HEK293 (cell line): ENCODE measurements around the gene EEF1AKMT3.

Experiments used
- GLIS1 ChIP-seq: fragments of 450-650 bp; formaldehyde crosslinking; IDR thresholded peaks from 2 replicates; pipeline ENCODE4 v1.5.1; 2016; ENCODE audit warnings: missing biosample characterization, missing genetic modification characterization
- GLIS2 ChIP-seq: fragments of 450-650 bp; formaldehyde crosslinking; IDR thresholded peaks from 2 replicates; pipeline ENCODE4 v1.5.1; 2016; ENCODE audit warnings: missing biosample characterization, missing genetic modification characterization
- IKZF3 ChIP-seq: fragments of 450-650 bp; IDR thresholded peaks from 2 replicates; pipeline ENCODE4 v1.5.0; 2018; ENCODE audit warnings: missing biosample characterization, mild to moderate bottlenecking, missing genetic modification characterization, moderate library complexity
- MYNN ChIP-seq: fragments of 450-650 bp; formaldehyde crosslinking; IDR thresholded peaks from 2 replicates; pipeline ENCODE4 v1.5.1; 2016; ENCODE audit warnings: missing biosample characterization, missing genetic modification characterization, borderline replicate concordance
- SCRT2 ChIP-seq: fragments of 450-650 bp; formaldehyde crosslinking; IDR thresholded peaks from 2 replicates; pipeline ENCODE4 v1.5.1; 2016; ENCODE audit warnings: missing biosample characterization, missing genetic modification characterization
- TCF7L2 ChIP-seq: IDR thresholded peaks from 2 replicates; pipeline ENCODE4 v1.6.1; 2011; ENCODE audit warnings: low read depth, mild to moderate bottlenecking, inconsistent platforms, low read length, moderate library complexity, borderline replicate concordance
- YY1 ChIP-seq: fragments of 450-650 bp; formaldehyde crosslinking; IDR thresholded peaks from 2 replicates; pipeline ENCODE4 v1.5.1; 2018; ENCODE audit warnings: missing biosample characterization, missing genetic modification characterization
- YY2 ChIP-seq: fragments of 450-650 bp; formaldehyde crosslinking; IDR thresholded peaks from 2 replicates; pipeline ENCODE4 v1.5.1; 2016; ENCODE audit warnings: missing biosample characterization, missing genetic modification characterization
- ZBTB10 ChIP-seq: fragments of 450-650 bp; formaldehyde crosslinking; IDR thresholded peaks from 2 replicates; pipeline ENCODE4 v1.5.1; 2016; ENCODE audit warnings: missing biosample characterization, missing genetic modification characterization
- ZBTB7A ChIP-seq: fragments of 450-650 bp; formaldehyde crosslinking; IDR thresholded peaks from 2 replicates; pipeline ENCODE4 v1.5.1; 2016; ENCODE audit warnings: low read depth, missing biosample characterization, missing genetic modification characterization
- ZNF140 ChIP-seq: fragments of 450-650 bp; formaldehyde crosslinking; IDR thresholded peaks from 2 replicates; pipeline ENCODE4 v1.5.1; 2016; ENCODE audit warnings: missing biosample characterization, missing genetic modification characterization
- ZNF146 ChIP-seq: fragments of 450-650 bp; formaldehyde crosslinking; IDR thresholded peaks from 2 replicates; pipeline ENCODE4 v1.5.1; 2016; ENCODE audit warnings: missing biosample characterization, missing genetic modification characterization
- ZNF174 ChIP-seq: fragments of 450-650 bp; formaldehyde crosslinking; IDR thresholded peaks from 2 replicates; pipeline ENCODE4 v1.5.0; 2017; ENCODE audit warnings: missing biosample characterization, mild to moderate bottlenecking, missing genetic modification characterization
- ZNF266 ChIP-seq: fragments of 450-650 bp; formaldehyde crosslinking; IDR thresholded peaks from 2 replicates; pipeline ENCODE4 v1.5.1; 2016; ENCODE audit warnings: missing biosample characterization, missing genetic modification characterization, low read depth
- ZNF335 ChIP-seq: fragments of 450-650 bp; formaldehyde crosslinking; conservative IDR thresholded peaks from 2 replicates; pipeline ENCODE4 v1.5.1; 2016; ENCODE audit warnings: missing biosample characterization, missing genetic modification characterization
- ZNF521 ChIP-seq: fragments of 450-650 bp; formaldehyde crosslinking; IDR thresholded peaks from 2 replicates; pipeline ENCODE4 v1.5.1; 2017; ENCODE audit warnings: missing biosample characterization, mild to moderate bottlenecking, missing genetic modification characterization
- ZNF555 ChIP-seq: fragments of 450-650 bp; formaldehyde crosslinking; conservative IDR thresholded peaks from 2 replicates; pipeline ENCODE4 v1.5.1; 2017; ENCODE audit warnings: missing biosample characterization, mild to moderate bottlenecking, missing genetic modification characterization, inconsistent platforms
- ZNF624 ChIP-seq: fragments of 450-650 bp; formaldehyde crosslinking; IDR thresholded peaks from 2 replicates; pipeline ENCODE4 v1.5.1; 2017; ENCODE audit warnings: missing biosample characterization, missing genetic modification characterization
- ZNF626 ChIP-seq: fragments of 450-650 bp; sonication (Bioruptor Pico); formaldehyde crosslinking; IDR thresholded peaks from 2 replicates; pipeline ENCODE4 v1.5.1; 2018; ENCODE audit warnings: missing biosample characterization, missing genetic modification characterization, inconsistent platforms
- ZNF658 ChIP-seq: fragments of 450-650 bp; formaldehyde crosslinking; IDR thresholded peaks from 2 replicates; pipeline ENCODE4; 2016; ENCODE audit warnings: missing biosample characterization, missing genetic modification characterization
- ZNF76 ChIP-seq: fragments of 450-650 bp; formaldehyde crosslinking; IDR thresholded peaks from 2 replicates; pipeline ENCODE4; 2016; ENCODE audit warnings: low read depth, missing biosample characterization, missing genetic modification characterization, borderline replicate concordance
- ZNF791 ChIP-seq: fragments of 450-650 bp; formaldehyde crosslinking; IDR thresholded peaks from 2 replicates; pipeline ENCODE4 v1.5.1; 2016; ENCODE audit warnings: missing biosample characterization, missing genetic modification characterization
- ZNF830 ChIP-seq: fragments of 450-650 bp; IDR thresholded peaks from 2 replicates; pipeline ENCODE4 v1.5.0; 2018; ENCODE audit warnings: missing biosample characterization, missing genetic modification characterization, low read depth, mild to moderate bottlenecking, moderate library complexity
- ZNF843 ChIP-seq: fragments of 450-650 bp; formaldehyde crosslinking; IDR thresholded peaks from 2 replicates; pipeline ENCODE4 v1.5.1; 2016; ENCODE audit warnings: missing biosample characterization, missing genetic modification characterization
- ZSCAN23 ChIP-seq: fragments of 450-650 bp; formaldehyde crosslinking; IDR thresholded peaks from 2 replicates; pipeline ENCODE4 v1.5.1; 2016; ENCODE audit warnings: missing biosample characterization, missing genetic modification characterization
- ZSCAN4 ChIP-seq: fragments of 450-650 bp; formaldehyde crosslinking; IDR thresholded peaks from 2 replicates; pipeline ENCODE4 v1.5.1; 2017; ENCODE audit warnings: missing biosample characterization, missing genetic modification characterization
- TF ChIP-seq, protein P1 (sequence below): fragments of 450-650 bp; formaldehyde crosslinking; conservative IDR thresholded peaks from 2 replicates; pipeline ENCODE4 v1.5.1; 2016; ENCODE audit warnings: low read depth, missing biosample characterization, missing genetic modification characterization
- TF ChIP-seq, protein P2 (sequence below): fragments of 450-650 bp; formaldehyde crosslinking; IDR thresholded peaks from 2 replicates; pipeline ENCODE4 v1.5.1; 2017; ENCODE audit warnings: missing biosample characterization, missing genetic modification characterization

The EEF1AKMT3 gene

GRCh38 chr12:57754411-57755193, 17.8 kb upstream of the EEF1AKMT3 start, which contains the start of gene MARCHF9 (continued):
- TF ChIP-seq ZNF843 (tag by site-specific recombination) (peak; percentile 67; the same call in 1 of the 2 replicates), SCRT2 (peak; percentile 87), ZBTB7A (tag by site-specific recombination) (peak; percentile 79), ZNF791 (tag by site-specific recombination) (no peak), ZNF266 (no peak), MYNN (tag by site-specific recombination) (no peak), ZSCAN4 (tag by site-specific recombination) (no peak), ZNF658 (tag by site-specific recombination) (no peak), ZSCAN23 (tag by site-specific recombination) (no peak), ZNF521 (tag by site-specific recombination) (no peak), ZNF140 (tag by site-specific recombination) (no peak), YY1 (tag by site-specific recombination) (no peak), ZNF555 (tag by site-specific recombination) (no peak), ZBTB10 (peak; percentile 97), ZNF626 (tag by site-specific recombination) (no peak), GLIS2 (tag by site-specific recombination) (no peak; the same call in none of the 2 replicates), ZNF624 (tag by site-specific recombination) (no peak), IKZF3 (tag by site-specific recombination) (peak; percentile 17; the same call in 1 of the 2 replicates), ZNF830 (no peak), TCF7L2 (no peak), ZNF174 (tag by site-specific recombination) (no peak), YY2 (tag by site-specific recombination) (peak; percentile 58), ZNF76 (tag by site-specific recombination) (peak; percentile 41; the same call in 1 of the 2 replicates), ZNF146 (tag by site-specific recombination) (no peak), GLIS1 (tag by site-specific recombination) (peak; percentile 36), ZNF335 (tag by site-specific recombination) (peak; percentile 44)
- TF ChIP-seq, protein P1, sequence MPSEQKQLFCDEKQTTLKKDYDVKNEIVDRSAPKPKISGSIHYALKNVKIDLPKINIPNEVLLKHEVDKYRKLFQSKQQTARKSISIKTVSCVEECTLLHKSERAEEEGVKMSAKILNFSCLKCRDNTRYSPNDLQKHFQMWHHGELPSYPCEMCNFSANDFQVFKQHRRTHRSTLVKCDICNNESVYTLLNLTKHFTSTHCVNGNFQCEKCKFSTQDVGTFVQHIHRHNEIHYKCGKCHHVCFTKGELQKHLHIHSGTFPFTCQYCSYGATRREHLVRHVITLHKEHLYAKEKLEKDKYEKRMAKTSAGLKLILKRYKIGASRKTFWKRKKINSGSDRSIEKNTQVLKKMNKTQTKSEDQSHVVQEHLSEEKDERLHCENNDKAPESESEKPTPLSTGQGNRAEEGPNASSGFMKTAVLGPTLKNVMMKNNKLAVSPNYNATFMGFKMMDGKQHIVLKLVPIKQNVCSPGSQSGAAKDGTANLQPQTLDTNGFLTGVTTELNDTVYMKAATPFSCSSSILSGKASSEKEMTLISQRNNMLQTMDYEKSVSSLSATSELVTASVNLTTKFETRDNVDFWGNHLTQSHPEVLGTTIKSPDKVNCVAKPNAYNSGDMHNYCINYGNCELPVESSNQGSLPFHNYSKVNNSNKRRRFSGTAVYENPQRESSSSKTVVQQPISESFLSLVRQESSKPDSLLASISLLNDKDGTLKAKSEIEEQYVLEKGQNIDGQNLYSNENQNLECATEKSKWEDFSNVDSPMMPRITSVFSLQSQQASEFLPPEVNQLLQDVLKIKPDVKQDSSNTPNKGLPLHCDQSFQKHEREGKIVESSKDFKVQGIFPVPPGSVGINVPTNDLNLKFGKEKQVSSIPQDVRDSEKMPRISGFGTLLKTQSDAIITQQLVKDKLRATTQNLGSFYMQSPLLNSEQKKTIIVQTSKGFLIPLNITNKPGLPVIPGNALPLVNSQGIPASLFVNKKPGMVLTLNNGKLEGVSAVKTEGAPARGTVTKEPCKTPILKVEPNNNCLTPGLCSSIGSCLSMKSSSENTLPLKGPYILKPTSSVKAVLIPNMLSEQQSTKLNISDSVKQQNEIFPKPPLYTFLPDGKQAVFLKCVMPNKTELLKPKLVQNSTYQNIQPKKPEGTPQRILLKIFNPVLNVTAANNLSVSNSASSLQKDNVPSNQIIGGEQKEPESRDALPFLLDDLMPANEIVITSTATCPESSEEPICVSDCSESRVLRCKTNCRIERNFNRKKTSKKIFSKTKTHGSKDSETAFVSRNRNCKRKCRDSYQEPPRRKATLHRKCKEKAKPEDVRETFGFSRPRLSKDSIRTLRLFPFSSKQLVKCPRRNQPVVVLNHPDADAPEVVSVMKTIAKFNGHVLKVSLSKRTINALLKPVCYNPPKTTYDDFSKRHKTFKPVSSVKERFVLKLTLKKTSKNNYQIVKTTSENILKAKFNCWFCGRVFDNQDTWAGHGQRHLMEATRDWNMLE (tag by site-specific recombination), result no peak
- TF ChIP-seq, protein P2, sequence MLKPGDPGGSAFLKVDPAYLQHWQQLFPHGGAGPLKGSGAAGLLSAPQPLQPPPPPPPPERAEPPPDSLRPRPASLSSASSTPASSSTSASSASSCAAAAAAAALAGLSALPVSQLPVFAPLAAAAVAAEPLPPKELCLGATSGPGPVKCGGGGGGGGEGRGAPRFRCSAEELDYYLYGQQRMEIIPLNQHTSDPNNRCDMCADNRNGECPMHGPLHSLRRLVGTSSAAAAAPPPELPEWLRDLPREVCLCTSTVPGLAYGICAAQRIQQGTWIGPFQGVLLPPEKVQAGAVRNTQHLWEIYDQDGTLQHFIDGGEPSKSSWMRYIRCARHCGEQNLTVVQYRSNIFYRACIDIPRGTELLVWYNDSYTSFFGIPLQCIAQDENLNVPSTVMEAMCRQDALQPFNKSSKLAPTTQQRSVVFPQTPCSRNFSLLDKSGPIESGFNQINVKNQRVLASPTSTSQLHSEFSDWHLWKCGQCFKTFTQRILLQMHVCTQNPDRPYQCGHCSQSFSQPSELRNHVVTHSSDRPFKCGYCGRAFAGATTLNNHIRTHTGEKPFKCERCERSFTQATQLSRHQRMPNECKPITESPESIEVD (tag by site-specific recombination), result no peak
